Stomach (tissue), 8 donors: ENCODE measurements around the gene LASP1NB.

Experiments used
- DNase-seq, 2 donors: peaks; one replicate each; pipeline versions ENCODE4 v3.0.0 to v3.0.0-alpha.2; 2013 to 2019
- H3K27ac ChIP-seq, 5 donors: fragments of 200-600 bp in 4 of 5; sonication (generic) in 4 of 5; one replicate each; pipeline ENCODE4 v1.5.1; 2013 to 2019; ENCODE audit warnings: mild to moderate bottlenecking in 1 of 5, moderate library complexity in 1 of 5
- H3K27me3 ChIP-seq, 3 donors: fragments of 200-600 bp; sonication (generic); one replicate each; pipeline ENCODE4 v1.5.1; 2017 to 2019; ENCODE audit warnings: mixed run types in 1 of 3
- H3K36me3 ChIP-seq, 4 donors: fragments of 200-600 bp; sonication (generic); 1 replicate in 3 of 4; 2 replicates in 1 of 4; pipeline ENCODE4 v1.5.1; 2016 to 2019
- H3K4me1 ChIP-seq, 4 donors: fragments of 200-600 bp; sonication (generic); one replicate each; pipeline ENCODE4 v1.5.1; 2016 to 2019
- H3K4me3 ChIP-seq, 4 donors: fragments of 200-600 bp; sonication (generic) in 3 of 4; one replicate each; pipeline ENCODE4 v1.5.1; 2016 to 2019; ENCODE audit warnings: mild to moderate bottlenecking in 1 of 4
- H3K9me3 ChIP-seq, 4 donors: fragments of 200-600 bp; sonication (generic); one replicate each; pipeline ENCODE4 v1.5.1; 2016 to 2019
- EP300 ChIP-seq: sonication (generic); formaldehyde crosslinking; IDR thresholded peaks from one replicate; pipeline ENCODE4 v1.6.1; 2017; ENCODE audit warnings: antibody characterized with exemption
- POLR2A ChIP-seq, 4 donors: fragments of 450-650 bp; IDR thresholded peaks; one replicate each; pipeline ENCODE4 v1.6.1; 2016; ENCODE audit warnings: antibody characterized with exemption in 4 of 4, control low read depth in 2 of 4, mild to moderate bottlenecking in 1 of 4, moderate library complexity in 1 of 4
- POLR2AphosphoS5 ChIP-seq, 3 donors: sonication (generic); formaldehyde crosslinking; IDR thresholded peaks; one replicate each; pipeline ENCODE4 v1.6.1; 2016; ENCODE audit warnings: antibody characterized with exemption in 3 of 3
- WGBS, 5 donors: extraction: QIAGEN DNeasy Blood & Tissue Kit in 3 of 5; methylation state at CpG; one replicate each; pipeline versions ENCODE4 v1.1.5 to v1.1.7; 2013 to 2018; 5-methylcytosine and 5-hydroxymethylcytosine counted together
- intact Hi-C: fragments of 100-400 bp; cut with DNase I; formaldehyde crosslinking; loops from one replicate; pipeline ENCODE4 v1.15.1; 2023; ENCODE audit warnings: low total_unique reads
- TF ChIP-seq, protein P1 (sequence below), 7 experiments: fragments of 450-650 bp in 4 of 7; fragments of 200-600 bp in 3 of 7; sonication (generic) in 3 of 7; IDR thresholded peaks; one replicate each; pipeline ENCODE4 v1.5.1; 2016 to 2019; ENCODE audit warnings: antibody characterized with exemption in 7 of 7, control low read depth in 2 of 7, mild to moderate bottlenecking in 1 of 7
- donor health status: healthy with polysubstance abuse.
- donor health status: Bipolar disorder and iron deficiency.
- donor health status: healthy.

The LASP1NB gene

GRCh38 chr17:38925263-38925995 lies at the start of gene LASP1NB:
Gene LASP1NB, plus strand, starts transcription at chr17:38925614.
- WGBS, 5 donors, result 48 to 51% (median 50%) methylated on average over 14 of the region's 14 CpGs
- Histone ChIP-seq H3K36me3 (peaks cover 0 to 10% (median 4%) of the 10 kb centered on the region in 4 donors), H3K4me1 (peaks cover 19 to 65% (median 45%) of the 10 kb centered on the region in 4 donors), H3K9me3 (no peaks in the 10 kb centered on the region), H3K4me3 (peak within 1 kb of the TSS in 1 of 4 donors; percentile 24), H3K27ac (peak within 1 kb of the TSS in 4 of 5 donors; percentile 9 to 73 (median 64)), H3K27me3 (no peaks in the 10 kb centered on the region)
- intact Hi-C loops, result no loop called here
- DNase-seq, result peak; percentile 25 to 88
- TF ChIP-seq POLR2A (IDR thresholded peaks at IDR 0.05) (no peak), EP300 (no peak), POLR2AphosphoS5 (IDR thresholded peaks at IDR 0.05) (no peak)
- TF ChIP-seq, protein P1, sequence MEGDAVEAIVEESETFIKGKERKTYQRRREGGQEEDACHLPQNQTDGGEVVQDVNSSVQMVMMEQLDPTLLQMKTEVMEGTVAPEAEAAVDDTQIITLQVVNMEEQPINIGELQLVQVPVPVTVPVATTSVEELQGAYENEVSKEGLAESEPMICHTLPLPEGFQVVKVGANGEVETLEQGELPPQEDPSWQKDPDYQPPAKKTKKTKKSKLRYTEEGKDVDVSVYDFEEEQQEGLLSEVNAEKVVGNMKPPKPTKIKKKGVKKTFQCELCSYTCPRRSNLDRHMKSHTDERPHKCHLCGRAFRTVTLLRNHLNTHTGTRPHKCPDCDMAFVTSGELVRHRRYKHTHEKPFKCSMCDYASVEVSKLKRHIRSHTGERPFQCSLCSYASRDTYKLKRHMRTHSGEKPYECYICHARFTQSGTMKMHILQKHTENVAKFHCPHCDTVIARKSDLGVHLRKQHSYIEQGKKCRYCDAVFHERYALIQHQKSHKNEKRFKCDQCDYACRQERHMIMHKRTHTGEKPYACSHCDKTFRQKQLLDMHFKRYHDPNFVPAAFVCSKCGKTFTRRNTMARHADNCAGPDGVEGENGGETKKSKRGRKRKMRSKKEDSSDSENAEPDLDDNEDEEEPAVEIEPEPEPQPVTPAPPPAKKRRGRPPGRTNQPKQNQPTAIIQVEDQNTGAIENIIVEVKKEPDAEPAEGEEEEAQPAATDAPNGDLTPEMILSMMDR (IDR thresholded peaks at IDR 0.05), result no peak

- Histone ChIP-seq H3K27me3 (no peaks in the 10 kb centered on the region), H3K4me1 (peaks cover 86 to 100% (median 98%) of the 10 kb centered on the region in 4 donors), H3K4me3 (peak overlapping the region in 1 of 4 donors; percentile 3), H3K36me3 (peaks cover 18 to 58% (median 49%) of the 10 kb centered on the region in 4 donors), H3K27ac (peak overlapping the region in 4 of 5 donors; percentile 25 to 97 (median 81)), H3K9me3 (no peaks in the 10 kb centered on the region)
- 54 to 63% (median 57%) methylated on average over 4 to 7 of the region's 7 CpGs for WGBS, 5 donors
- peak in 1 of 2 donors; percentile 68 for DNase-seq
- intact Hi-C loops, result no loop called here
- TF ChIP-seq POLR2AphosphoS5 (IDR thresholded peaks at IDR 0.05), result no peak
- TF ChIP-seq, protein P1 (IDR thresholded peaks at IDR 0.05), result no peak
- no peak for TF ChIP-seq POLR2A (IDR thresholded peaks at IDR 0.05)
- TF ChIP-seq EP300, result no peak
These were observed 48.1 kb upstream of the LASP1NB start for GRCh38 chr17:38877130-38877851.

DNA sequence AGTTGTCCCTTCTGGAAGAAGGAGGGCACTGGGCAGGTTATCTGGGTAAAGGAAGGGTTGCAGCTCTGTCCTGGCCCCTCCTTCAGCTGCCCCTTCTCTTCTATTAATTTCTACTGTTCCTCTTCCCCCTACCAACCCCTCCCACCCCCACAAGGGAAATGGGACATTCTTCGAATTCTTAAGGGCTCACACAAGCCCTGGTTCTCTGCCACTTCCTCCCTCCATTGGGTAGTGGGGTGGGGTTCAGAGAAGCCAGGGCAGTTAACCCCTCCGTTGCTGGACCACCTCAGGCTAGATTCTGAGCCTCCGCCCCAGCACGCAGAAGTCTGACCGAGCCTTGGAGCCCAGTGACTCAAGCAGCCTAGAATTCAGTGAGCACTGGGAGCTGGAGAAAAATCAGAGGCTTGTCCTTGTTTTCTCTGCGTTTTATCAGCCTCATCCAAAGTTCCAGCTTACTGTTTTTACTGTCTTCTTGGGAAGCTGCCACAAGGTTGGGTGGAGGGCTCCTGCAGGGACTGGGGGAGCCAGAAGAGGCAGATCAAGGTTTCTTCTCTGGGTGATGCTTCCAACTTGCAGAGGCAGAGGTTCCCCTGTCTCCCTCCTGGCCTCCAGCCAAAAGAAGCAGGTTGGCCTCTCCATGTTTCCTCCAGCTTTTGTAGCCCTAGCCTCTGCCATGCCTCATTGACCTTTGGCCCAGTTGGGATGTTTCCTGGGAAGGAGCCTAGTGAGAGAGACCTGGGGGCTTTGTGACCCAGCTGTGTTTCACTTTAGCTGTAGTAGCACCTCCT lies 45.3 kb upstream of the LASP1NB start:
- intact Hi-C loops, result no loop called here

More for the DNA sequence above, 45.3 kb upstream of the LASP1NB start:
- Histone ChIP-seq H3K4me1 (peaks cover 86 to 100% (median 97%) of the 10 kb centered on the region in 4 donors), H3K9me3 (no peaks in the 10 kb centered on the region), H3K36me3 (peaks cover 18 to 74% (median 60%) of the 10 kb centered on the region in 4 donors), H3K27ac (peak overlapping the region; percentile 31 to 75 (median 71)), H3K4me3 (peak overlapping the region in 1 of 4 donors; percentile 17), H3K27me3 (no peaks in the 10 kb centered on the region)
- WGBS, 5 donors, result 21 to 42% (median 31%) methylated on average over 6 of the region's 6 CpGs
- TF ChIP-seq POLR2A (IDR thresholded peaks at IDR 0.05), result no peak
- TF ChIP-seq EP300, result no peak
- TF ChIP-seq, protein P1 (IDR thresholded peaks at IDR 0.05), result no peak
- peak in 1 of 3 donors; percentile 18 for TF ChIP-seq POLR2AphosphoS5 (IDR thresholded peaks at IDR 0.05)
- DNase-seq, result peak in 1 of 2 donors; percentile 84
